HG02840 (cell line): ENCODE data around the gene CTNND2.

Experiments used
- ATAC-seq: cut with Tn5 transposase; IDR thresholded peaks from one replicate; pipeline ENCODE4 v1.9.1; 2021; ENCODE audit warnings: mild to moderate bottlenecking, moderate library complexity, moderate number of reproducible peaks; ENCODE audit not compliant: unreplicated experiment, low FRiP score

CTNND2 gene, protein sequence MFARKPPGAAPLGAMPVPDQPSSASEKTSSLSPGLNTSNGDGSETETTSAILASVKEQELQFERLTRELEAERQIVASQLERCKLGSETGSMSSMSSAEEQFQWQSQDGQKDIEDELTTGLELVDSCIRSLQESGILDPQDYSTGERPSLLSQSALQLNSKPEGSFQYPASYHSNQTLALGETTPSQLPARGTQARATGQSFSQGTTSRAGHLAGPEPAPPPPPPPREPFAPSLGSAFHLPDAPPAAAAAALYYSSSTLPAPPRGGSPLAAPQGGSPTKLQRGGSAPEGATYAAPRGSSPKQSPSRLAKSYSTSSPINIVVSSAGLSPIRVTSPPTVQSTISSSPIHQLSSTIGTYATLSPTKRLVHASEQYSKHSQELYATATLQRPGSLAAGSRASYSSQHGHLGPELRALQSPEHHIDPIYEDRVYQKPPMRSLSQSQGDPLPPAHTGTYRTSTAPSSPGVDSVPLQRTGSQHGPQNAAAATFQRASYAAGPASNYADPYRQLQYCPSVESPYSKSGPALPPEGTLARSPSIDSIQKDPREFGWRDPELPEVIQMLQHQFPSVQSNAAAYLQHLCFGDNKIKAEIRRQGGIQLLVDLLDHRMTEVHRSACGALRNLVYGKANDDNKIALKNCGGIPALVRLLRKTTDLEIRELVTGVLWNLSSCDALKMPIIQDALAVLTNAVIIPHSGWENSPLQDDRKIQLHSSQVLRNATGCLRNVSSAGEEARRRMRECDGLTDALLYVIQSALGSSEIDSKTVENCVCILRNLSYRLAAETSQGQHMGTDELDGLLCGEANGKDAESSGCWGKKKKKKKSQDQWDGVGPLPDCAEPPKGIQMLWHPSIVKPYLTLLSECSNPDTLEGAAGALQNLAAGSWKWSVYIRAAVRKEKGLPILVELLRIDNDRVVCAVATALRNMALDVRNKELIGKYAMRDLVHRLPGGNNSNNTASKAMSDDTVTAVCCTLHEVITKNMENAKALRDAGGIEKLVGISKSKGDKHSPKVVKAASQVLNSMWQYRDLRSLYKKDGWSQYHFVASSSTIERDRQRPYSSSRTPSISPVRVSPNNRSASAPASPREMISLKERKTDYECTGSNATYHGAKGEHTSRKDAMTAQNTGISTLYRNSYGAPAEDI (N-terminal part only)

GRCh38 chr5:11904265-11904906 is at the start of gene CTNND2:
CTNND2 (minus strand) TSS chr5:11904446; CDS start chr5:11903853, 593 bp downstream.
- ATAC-seq = no peak

DNA sequence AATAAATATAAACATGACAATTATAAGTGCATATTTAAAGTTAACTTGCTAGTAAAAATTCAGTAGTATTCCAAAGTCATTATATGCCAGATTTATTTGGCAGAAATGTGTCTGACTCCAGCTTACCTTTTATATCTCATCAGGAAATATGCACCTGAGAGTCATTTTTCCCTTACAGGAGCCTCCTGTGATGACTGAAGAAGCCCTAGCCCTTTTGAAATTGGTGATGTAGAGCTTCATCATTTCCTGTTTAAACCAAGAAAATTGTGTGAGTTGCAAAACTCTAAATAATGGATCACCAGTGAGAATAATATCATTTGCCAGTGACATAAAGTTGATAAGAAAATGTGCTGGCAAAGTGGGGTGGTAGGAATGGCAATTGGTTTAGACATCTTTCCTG is 42.1 kb upstream of the CTNND2 start:
- ATAC-seq = no peak

- ATAC-seq = no peak
These were observed 37.3 kb upstream of the CTNND2 start for GRCh38 chr5:11941566-11941965.

DNA sequence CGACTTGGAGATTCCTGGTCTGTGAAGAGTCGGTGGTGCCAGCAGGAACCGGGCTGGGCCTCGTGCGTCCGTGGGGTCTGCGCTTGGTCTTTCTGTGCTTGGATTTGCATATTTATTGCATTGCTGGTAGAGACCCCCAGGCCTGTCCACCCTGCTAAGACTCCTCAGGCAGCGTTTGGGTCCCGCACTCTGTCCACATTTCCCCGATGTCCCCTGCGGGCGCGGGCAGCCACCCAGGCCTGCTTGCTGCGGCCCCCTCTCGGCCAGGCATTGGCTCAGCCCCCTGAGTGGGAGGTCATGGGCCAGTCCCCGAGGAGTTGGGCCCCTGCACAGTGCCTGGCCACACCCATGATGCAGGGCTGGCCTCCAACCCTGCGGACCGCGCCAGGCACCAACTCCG is 27.4 kb upstream of the CTNND2 start:
- no peak for ATAC-seq

DNA sequence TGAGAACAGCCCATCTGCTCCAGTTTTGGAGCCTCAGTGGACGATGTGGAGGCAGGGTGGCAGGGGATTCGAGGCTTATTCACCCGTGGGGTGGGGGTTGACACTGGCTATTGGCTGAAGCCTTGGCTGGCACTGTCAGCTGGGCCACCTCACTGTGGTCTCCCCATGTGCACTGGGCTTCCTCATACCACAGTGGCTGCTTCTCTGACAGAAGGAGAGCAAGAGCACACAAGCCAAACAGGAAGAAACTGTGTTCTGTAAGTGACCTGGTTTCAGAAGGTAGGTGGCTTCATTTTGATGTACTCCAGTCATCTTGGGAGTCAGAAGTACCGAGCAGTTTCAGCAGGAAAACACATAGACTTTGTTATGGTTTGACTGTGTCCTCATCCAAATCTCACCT is 24.7 kb upstream of the CTNND2 start:
- no peak for ATAC-seq

- ATAC-seq = no peak
These were observed 21.5 kb upstream of the CTNND2 start for GRCh38 chr5:11925701-11926100.

DNA sequence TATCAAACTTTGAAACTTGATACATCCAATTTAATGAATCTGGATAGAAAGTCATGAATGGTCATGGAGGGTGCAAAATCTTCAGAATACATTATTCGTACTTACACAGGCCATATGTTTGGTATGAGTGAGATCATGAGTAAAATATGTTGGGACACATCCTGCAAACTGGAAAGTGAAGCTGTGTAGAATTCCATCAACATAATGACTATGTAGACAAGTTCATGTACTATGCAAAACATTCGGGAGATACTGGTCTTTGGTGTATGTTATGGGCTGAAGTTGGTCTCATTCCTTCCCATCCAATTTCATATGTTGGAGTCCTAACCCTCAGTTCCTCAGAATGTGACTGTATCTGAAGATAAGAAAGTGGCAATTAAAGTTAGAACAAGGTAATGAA is 18.1 kb upstream of the CTNND2 start:
- no peak for ATAC-seq

DNA sequence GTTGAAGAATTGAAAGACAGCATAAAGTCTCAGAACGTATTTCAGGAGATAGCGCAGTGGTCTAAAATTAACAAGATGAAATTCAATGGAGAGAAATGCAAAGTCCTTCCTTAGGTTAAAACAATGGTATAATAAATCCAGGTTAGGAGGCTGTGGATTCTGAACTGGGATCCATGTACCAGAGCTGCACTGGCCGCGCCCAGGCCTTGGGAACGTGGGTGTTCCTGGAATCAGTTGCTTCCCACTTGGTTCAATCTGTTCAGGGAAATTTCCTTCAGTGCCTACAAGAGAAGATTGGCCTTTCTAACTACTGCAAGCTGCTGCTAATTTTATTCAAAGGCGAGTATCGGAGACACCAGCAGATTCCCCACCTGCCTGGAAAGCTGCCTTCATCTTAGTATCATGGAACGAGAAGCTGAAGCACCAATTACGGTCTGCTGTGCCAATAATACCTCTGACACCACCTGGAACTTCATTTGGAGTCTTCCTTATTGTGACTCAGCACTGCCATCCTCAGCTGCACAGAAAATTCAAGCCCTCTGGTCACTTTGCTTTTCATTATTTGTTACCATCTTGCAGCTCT is 14.3 kb upstream of the CTNND2 start:
- no peak for ATAC-seq

GRCh38 chr5:11909471-11909870 is 5.2 kb upstream of the CTNND2 start:
- ATAC-seq = no peak

DNA sequence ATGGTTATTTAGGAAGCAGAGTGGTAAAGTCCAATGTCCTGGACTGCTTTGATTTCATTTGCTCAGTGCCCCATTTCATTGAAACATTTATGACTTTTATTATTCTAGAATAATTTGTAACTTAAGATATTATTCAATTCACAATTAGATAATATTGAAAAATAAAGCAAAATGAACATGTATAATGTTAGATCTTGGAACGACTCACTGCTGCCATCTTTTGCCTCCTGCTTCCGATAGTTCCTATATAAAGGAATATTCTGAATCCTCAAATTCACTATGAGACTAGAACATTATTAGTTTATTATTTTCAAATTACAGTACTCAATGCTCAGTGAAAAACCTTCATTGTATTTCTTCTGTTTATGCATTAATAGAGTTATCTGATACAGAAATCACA is 2.3 kb upstream of the CTNND2 start:
- ATAC-seq = no peak

DNA sequence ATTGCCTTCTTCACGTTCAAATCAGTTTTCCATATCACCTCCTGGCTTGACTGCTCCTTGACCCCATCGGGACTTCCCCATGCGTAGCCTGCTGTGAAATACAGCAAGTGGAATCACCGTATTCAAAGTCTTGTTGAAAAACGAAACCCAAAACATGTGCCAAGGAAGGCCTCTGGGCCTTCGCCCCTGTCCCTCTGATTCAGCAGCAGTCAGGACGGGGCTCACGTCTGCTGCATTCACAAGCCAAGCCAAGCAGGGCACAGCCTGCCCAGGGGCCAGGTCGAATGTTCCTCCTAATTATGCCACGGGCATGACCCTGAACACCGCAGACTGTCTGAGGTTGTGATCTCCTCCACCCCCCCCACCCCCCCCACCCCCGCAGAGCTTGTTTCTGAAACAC is 960 bp upstream of the CTNND2 start:
- no peak for ATAC-seq

DNA sequence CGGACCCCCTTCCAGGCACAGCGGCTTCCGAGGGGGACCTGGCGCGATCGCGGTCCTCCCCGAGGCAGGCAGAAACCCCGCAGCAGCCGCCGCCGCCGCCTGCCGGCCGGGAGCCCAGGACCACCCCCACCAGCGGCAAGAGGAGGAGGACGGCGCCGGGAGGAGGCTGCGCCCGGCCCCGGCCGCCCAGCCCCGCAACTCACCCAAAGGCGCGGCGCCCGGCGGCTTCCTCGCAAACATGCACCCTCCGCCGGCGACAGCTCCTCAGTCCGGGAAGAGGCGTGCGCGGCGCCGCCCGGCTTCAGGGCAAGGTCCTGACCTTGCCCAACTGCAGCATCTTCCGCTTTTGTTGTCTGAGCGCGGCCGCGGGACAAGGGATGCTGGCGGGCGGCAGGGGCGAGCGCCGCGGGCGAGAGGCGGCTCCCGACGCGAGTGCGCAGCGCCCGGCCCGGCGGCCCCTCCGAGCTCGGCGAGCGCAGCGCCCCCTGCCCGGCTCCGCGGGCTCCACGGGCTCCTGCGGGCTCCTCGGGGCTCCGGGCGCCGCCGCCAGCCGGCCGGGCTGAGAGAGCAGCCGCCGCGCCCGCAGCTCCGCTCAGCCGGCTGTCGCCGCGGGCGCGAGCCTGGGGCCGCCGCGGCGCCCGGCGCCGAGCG is 507 bp downstream of the CTNND2 start:
- ATAC-seq = no peak

GRCh38 chr5:11903121-11903613 is 1.1 kb downstream of the CTNND2 start:
- no peak for ATAC-seq

DNA sequence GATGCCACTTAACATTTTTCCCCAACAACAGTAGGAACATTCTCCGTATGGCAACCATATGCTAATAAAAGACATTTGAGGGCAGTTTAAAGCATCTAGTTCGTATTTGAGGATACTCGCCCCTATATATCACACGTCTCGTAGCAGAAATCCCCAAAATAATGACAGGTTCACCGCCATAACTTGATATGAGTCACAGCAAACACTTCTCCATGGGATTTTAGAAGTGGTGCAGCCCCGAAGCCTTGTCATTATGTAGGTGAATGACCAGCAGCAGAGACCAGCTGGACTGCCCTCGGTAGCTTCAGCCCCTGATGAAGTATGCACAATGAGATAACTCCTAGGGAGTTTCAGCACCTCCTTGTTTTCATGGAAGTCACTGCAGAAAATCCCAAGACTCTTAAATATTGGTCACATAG is 2.0 kb downstream of the CTNND2 start:
- ATAC-seq = no peak

DNA sequence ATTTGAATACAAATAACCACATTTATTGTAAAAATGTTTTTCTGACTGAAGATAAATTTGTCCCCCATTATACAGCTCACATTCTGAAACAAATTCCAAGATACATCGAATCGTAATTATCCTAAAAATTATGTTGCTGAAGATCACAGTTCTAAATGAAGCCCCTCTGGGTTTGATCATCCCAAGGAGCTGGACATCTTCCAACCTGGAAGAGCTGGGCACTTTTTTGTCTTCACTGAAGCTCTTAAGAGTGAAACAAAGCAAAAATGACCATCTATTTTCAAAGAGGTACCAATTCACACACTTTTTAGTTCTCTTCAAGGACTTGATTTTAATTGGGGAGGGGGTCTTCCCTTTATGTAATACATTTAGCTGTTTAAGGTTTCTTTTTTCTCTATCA is 5.5 kb downstream of the CTNND2 start:
- no peak for ATAC-seq

DNA sequence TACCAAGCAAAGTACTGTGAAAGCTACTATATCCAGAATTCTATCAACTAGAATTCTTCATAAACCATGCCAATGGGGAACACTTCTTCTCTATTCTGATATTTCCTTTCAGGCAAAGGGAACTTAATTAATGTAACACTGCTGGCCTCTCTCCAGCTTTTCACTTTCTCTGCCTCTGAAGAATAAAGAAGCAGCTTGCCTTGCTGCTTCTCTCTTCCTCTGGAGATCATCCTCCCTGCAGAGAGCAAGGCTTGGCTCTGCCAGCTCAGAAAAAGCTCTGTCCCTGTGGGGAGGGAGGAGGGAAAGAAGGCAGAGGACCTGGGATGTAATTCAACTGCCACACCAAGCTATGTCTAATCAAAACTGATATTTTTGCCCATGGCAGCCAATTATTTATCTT is 6.5 kb downstream of the CTNND2 start:
- no peak for ATAC-seq

DNA sequence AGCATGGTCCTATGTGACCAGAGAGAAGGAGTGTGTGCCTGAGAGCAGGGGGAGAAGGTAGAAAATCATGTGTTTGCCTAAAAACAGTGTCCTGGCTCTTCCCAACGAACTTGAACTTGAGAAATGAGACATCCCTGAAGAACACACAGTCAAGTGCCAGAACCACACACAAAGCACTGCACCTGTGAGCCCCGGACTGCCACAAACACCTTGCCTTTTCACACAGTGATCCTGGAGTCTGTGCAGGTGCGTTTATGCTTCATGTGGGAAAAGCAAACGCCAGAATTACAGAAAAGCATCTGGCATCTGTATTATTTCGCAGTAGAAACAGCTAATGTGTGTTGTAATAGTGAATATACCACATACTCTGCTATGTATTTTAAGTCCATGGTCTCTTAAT is 9.3 kb downstream of the CTNND2 start:
- no peak for ATAC-seq

- no peak for ATAC-seq
These were observed 11.4 kb downstream of the CTNND2 start for GRCh38 chr5:11892832-11893231.

GRCh38 chr5:11890777-11891176 is 13.5 kb downstream of the CTNND2 start:
- ATAC-seq = no peak

GRCh38 chr5:11888221-11888620 is 16.0 kb downstream of the CTNND2 start:
- no peak for ATAC-seq
